ENCODE data around the gene ZDHHC14.

DNA sequence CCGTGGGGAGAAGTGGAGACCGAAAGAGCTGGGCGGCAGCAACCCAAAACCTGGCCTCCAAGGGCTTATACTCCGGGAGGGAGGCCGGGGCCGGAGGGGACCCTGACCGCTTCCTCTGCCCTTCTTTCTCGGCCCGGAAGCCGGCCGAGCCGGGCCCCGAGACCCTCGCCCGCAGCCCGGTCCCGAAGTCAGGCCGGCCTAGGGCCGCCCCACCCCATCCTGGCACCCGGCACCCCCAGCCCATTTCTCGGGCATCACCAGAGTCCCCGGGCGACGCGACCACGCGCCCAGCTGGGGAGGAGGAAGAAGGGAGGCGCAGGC is 572 bp upstream of the ZDHHC14 start:
- TF ChIP-seq POLR2A (IDR thresholded peaks at IDR 0.05; ENCODE audit: control extremely low read depth in 1 of 2, low read depth in 2 of 2, low read length in 2 of 2) (no peak), JUND (IDR thresholded peaks at IDR 0.05; ENCODE audit: low read length) (no peak), EGR1 (IDR thresholded peaks at IDR 0.05; ENCODE audit: borderline replicate concordance, low read depth, low read length) (no peak), PHF8 (conservative IDR thresholded peaks at IDR 0.05; ENCODE audit: low read depth, low read length) (no peak; the same call in 1 of the 2 replicates), POLR2AphosphoS5 (IDR thresholded peaks at IDR 0.05; ENCODE audit: low read depth, low read length) (no peak), CBX5 (IDR thresholded peaks at IDR 0.05; ENCODE audit: low read depth, low read length) (no peak), EP300 (IDR thresholded peaks at IDR 0.05; ENCODE audit: borderline replicate concordance in 1 of 2, low read depth in 2 of 2, low read length in 2 of 2) (no peak)
- TF ChIP-seq, protein P1, sequence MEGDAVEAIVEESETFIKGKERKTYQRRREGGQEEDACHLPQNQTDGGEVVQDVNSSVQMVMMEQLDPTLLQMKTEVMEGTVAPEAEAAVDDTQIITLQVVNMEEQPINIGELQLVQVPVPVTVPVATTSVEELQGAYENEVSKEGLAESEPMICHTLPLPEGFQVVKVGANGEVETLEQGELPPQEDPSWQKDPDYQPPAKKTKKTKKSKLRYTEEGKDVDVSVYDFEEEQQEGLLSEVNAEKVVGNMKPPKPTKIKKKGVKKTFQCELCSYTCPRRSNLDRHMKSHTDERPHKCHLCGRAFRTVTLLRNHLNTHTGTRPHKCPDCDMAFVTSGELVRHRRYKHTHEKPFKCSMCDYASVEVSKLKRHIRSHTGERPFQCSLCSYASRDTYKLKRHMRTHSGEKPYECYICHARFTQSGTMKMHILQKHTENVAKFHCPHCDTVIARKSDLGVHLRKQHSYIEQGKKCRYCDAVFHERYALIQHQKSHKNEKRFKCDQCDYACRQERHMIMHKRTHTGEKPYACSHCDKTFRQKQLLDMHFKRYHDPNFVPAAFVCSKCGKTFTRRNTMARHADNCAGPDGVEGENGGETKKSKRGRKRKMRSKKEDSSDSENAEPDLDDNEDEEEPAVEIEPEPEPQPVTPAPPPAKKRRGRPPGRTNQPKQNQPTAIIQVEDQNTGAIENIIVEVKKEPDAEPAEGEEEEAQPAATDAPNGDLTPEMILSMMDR (IDR thresholded peaks at IDR 0.05; ENCODE audit: control extremely low read depth in 1 of 3, insufficient read depth in 1 of 3, low read depth in 1 of 3, low read length in 3 of 3), result no peak
- TF ChIP-seq, protein P2, sequence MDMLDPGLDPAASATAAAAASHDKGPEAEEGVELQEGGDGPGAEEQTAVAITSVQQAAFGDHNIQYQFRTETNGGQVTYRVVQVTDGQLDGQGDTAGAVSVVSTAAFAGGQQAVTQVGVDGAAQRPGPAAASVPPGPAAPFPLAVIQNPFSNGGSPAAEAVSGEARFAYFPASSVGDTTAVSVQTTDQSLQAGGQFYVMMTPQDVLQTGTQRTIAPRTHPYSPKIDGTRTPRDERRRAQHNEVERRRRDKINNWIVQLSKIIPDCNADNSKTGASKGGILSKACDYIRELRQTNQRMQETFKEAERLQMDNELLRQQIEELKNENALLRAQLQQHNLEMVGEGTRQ (IDR thresholded peaks at IDR 0.05; ENCODE audit: low read length), result no peak
